IMR-90 (cell line): ENCODE measurements around the gene NKG7. TPM values are rescaled to one million over a fixed set of nuclear protein-coding genes. Genes with fewer than 3 reads are reported as not detected.

Experiments used
- ATAC-seq: fragments of 200-7000 bp; cut with Tn5 transposase; 2 replicates; pipeline ENCODE4 v1.9.1; 2020; ENCODE audit warnings: low read depth, mild to moderate bottlenecking, moderate library complexity
- BruUV-seq: library from RNA; stranded (reverse); fragments of 400-500 nt; replicated peaks from 2 replicates; lab custom pipeline; 2021; lab: Mats Ljungman, UMichigan
- CTCF ChIA-PET: fragments of 300-600 bp; formaldehyde crosslinking; extraction: SDS; loops from one replicate; lab custom pipeline; 2021; ENCODE audit warnings: antibody characterized with exemption; lab: Yijun Ruan, JAX
- POLR2A ChIA-PET: fragments of 300-600 bp; sonication (Branson Sonifier 250); formaldehyde crosslinking; loops from one replicate; lab custom pipeline; 2022; ENCODE audit warnings: antibody characterized with exemption; ENCODE audit not compliant: unreplicated experiment; lab: Charles Lee
- DNase-seq: peaks from one replicate; pipeline ENCODE4 v3.0.0; 2013
- H2AFZ ChIP-seq: replicated peaks from 2 replicates; pipeline ENCODE3; 2013; ENCODE audit warnings: low read length, mild to moderate bottlenecking; ENCODE audit not compliant: poor library complexity
- H2AK5ac ChIP-seq: 2 replicates; pipeline ENCODE4 v1.6.1; 2013; ENCODE audit warnings: low read depth, low read length, inconsistent platforms
- H2AK9ac ChIP-seq: replicated peaks from 2 replicates; pipeline ENCODE3; 2013; ENCODE audit warnings: mild to moderate bottlenecking, low read depth, low read length, moderate library complexity; ENCODE audit not compliant: poor library complexity
- H2BK120ac ChIP-seq: 2 replicates; pipeline ENCODE4 v1.6.1; 2013; ENCODE audit warnings: low read depth, low read length, inconsistent platforms
- H2BK15ac ChIP-seq: 3 replicates; pipeline ENCODE4 v1.6.1; 2013; ENCODE audit warnings: low read depth, low read length, inconsistent platforms
- H2BK20ac ChIP-seq: 2 replicates; pipeline ENCODE4 v1.6.1; 2013; ENCODE audit warnings: low read depth, mild to moderate bottlenecking, inconsistent platforms, low read length, moderate library complexity
- H2BK5ac ChIP-seq: 2 replicates; pipeline ENCODE4 v1.6.1; 2013; ENCODE audit warnings: mild to moderate bottlenecking, low read depth, low read length, inconsistent platforms; ENCODE audit not compliant: poor library complexity, severe bottlenecking
- H3K14ac ChIP-seq: replicated peaks from 2 replicates; pipeline ENCODE4 v1.6.1; 2013; ENCODE audit warnings: low read depth, low read length, inconsistent platforms
- H3K18ac ChIP-seq: 2 replicates; pipeline ENCODE4 v1.6.1; 2013; ENCODE audit warnings: low read depth, low read length, control low read depth
- H3K23ac ChIP-seq: 2 replicates; pipeline ENCODE4 v1.6.1; 2013; ENCODE audit warnings: low read depth, low read length, inconsistent platforms
- H3K27ac ChIP-seq: 2 replicates; pipeline ENCODE4 v1.5.1; 2013; ENCODE audit warnings: mild to moderate bottlenecking, control low read depth, low read length; ENCODE audit not compliant: insufficient read depth
- H3K27me3 ChIP-seq: 2 replicates; pipeline ENCODE4 v1.6.1; 2013; ENCODE audit warnings: low read length; ENCODE audit not compliant: control insufficient read depth, insufficient read depth
- H3K36me3 ChIP-seq: 2 replicates; pipeline ENCODE4 v1.6.1; 2013; ENCODE audit warnings: low read length, mixed read lengths; ENCODE audit not compliant: control insufficient read depth, insufficient read depth
- H3K4ac ChIP-seq: 2 replicates; pipeline ENCODE4 v1.6.1; 2013; ENCODE audit warnings: low read depth, low read length, inconsistent platforms
- H3K4me1 ChIP-seq: 2 replicates; pipeline ENCODE4 v1.6.1; 2013; ENCODE audit warnings: low read length, mixed read lengths; ENCODE audit not compliant: control insufficient read depth, insufficient read depth
- H3K4me2 ChIP-seq: 2 replicates; pipeline ENCODE4 v1.6.1; 2013; ENCODE audit warnings: low read depth, mild to moderate bottlenecking, control low read depth, low read length, moderate library complexity
- H3K4me3 ChIP-seq: 2 replicates; pipeline ENCODE4 v1.5.1; 2013; ENCODE audit warnings: low read depth, mild to moderate bottlenecking, control low read depth, low read length, moderate library complexity; ENCODE audit not compliant: insufficient read depth
- H3K56ac ChIP-seq: 2 replicates; pipeline ENCODE4 v1.6.1; 2013; ENCODE audit warnings: low read length, inconsistent platforms; ENCODE audit not compliant: insufficient read depth; ENCODE audit errors: extremely low read depth
- H3K79me1 ChIP-seq, 2 experiments: 2 replicates each; pipeline ENCODE4 v1.6.1; 2013; ENCODE audit warnings: low read length in 2 of 2, inconsistent platforms in 1 of 2, low read depth in 1 of 2
- H3K9ac ChIP-seq: 2 replicates; pipeline ENCODE4 v1.6.1; 2013; ENCODE audit warnings: low read depth, low read length, control low read depth
- H3K9me1 ChIP-seq: 2 replicates; pipeline ENCODE4 v1.6.1; 2013; ENCODE audit warnings: low read length, inconsistent platforms; ENCODE audit not compliant: insufficient read depth
- H3K9me3 ChIP-seq: 2 replicates; pipeline ENCODE4 v1.6.1; 2013; ENCODE audit warnings: low read length; ENCODE audit not compliant: control insufficient read depth, insufficient read depth
- H4K20me1 ChIP-seq: 2 replicates; pipeline ENCODE4 v1.6.1; 2013; ENCODE audit warnings: low read length, inconsistent platforms; ENCODE audit not compliant: insufficient read depth
- H4K5ac ChIP-seq: 2 replicates; pipeline ENCODE4 v1.6.1; 2013; ENCODE audit warnings: mild to moderate bottlenecking, low read depth, low read length, control low read depth
- H4K8ac ChIP-seq, 2 experiments: 2 replicates each; pipeline ENCODE4 v1.6.1; 2013; ENCODE audit warnings: low read depth in 2 of 2, low read length in 2 of 2, control low read depth in 1 of 2, inconsistent platforms in 1 of 2
- H4K91ac ChIP-seq: 2 replicates; pipeline ENCODE4 v1.6.1; 2013; ENCODE audit warnings: low read depth, low read length, inconsistent platforms; ENCODE audit not compliant: insufficient read depth
- CTCF ChIP-seq: conservative IDR thresholded peaks from 2 replicates; pipeline ENCODE4 v1.5.1; 2012; ENCODE audit warnings: mild to moderate bottlenecking, low read depth, low read length, improper control_type of control experiment
- MAZ ChIP-seq: IDR thresholded peaks from 2 replicates; pipeline ENCODE4 v1.6.1; 2012; ENCODE audit warnings: low read depth, mild to moderate bottlenecking, low read length, improper control_type of control experiment, moderate library complexity, borderline replicate concordance
- MXI1 ChIP-seq: IDR thresholded peaks from 2 replicates; pipeline ENCODE4 v1.6.1; 2012; ENCODE audit warnings: low read depth, mild to moderate bottlenecking, low read length, moderate library complexity, borderline replicate concordance
- POLR2A ChIP-seq: IDR thresholded peaks from 2 replicates; pipeline ENCODE4 v1.6.1; 2012; ENCODE audit warnings: mild to moderate bottlenecking, low read depth, low read length
- RCOR1 ChIP-seq: IDR thresholded peaks from 2 replicates; pipeline ENCODE4 v1.6.1; 2012; ENCODE audit warnings: mild to moderate bottlenecking, low read length, improper control_type of control experiment; ENCODE audit not compliant: insufficient replicate concordance
- WGBS, 2 experiments: methylation state at CpG; one replicate each; pipeline versions ENCODE4 v1.1.5 to v1.1.7; 2013; ENCODE audit warnings: missing lambda C conversion rate in 2 of 2; ENCODE audit not compliant: insufficient read length in 1 of 2; ENCODE audit errors: extremely low coverage in 2 of 2; 5-methylcytosine and 5-hydroxymethylcytosine counted together
- dilution Hi-C: fragments of 300-500 bp; cut with HindIII; formaldehyde crosslinking; loops from one replicate; pipeline ENCODE4 v1.14.3; 2018; ENCODE audit warnings: low sequenced_read_pairs; ENCODE audit not compliant: unreplicated experiment
- in situ Hi-C: fragments of 300-500 bp; cut with MboI; formaldehyde crosslinking; loops from 3 replicates; pipeline ENCODE4 v1.14.3; 2019; ENCODE audit warnings: low sequenced_read_pairs, inconsistent platforms, mixed read lengths
- intact Hi-C: fragments of 100-400 bp; cut with micrococcal nuclease; formaldehyde crosslinking; loops from 2 replicates; pipeline ENCODE4 v1.10.0; 2022
- polyA plus RNA-seq, 3 experiments: library from polyadenylated mRNA; depleted of rRNA; stranded (reverse); fragments of >200 nt; gene quantifications; 2 replicates each; pipeline ENCODE4 v1.2.3, GENCODE V29; 2012; ENCODE audit warnings: low replicate concordance in 1 of 3
- total RNA-seq: library from RNA; depleted of rRNA; stranded (reverse); fragments of >200 nt; gene quantifications from 2 replicates; pipeline ENCODE4 v1.2.3, GENCODE V29; 2012

Gene NKG7
- total and polyA plus RNA-seq, 2 of the 4 experiments (the other 2 are of a cell fraction), result not detected

GRCh38 chr19:51367565-51368365 is 4.7 kb downstream of the NKG7 start:
- peak overlapping the region; percentile 96 for H2BK5ac ChIP-seq
- CTCF ChIA-PET, result no interaction called here
- H3K4me2 ChIP-seq, result peak overlapping the region; percentile 72
- 1% methylated on average over 19 of the region's 64 CpGs; no CpG with 5 or more reads in 1 of the 2 experiments for WGBS, 2 experiments
- no peaks in the 10 kb centered on the region for H3K36me3 ChIP-seq
- peak overlapping the region; percentile 20; the same call in 1 of the 2 replicates for H2BK20ac ChIP-seq
- peak overlapping the region; percentile 70 for H4K5ac ChIP-seq
- peak overlapping the region; percentile 85 to 93 for H4K8ac ChIP-seq
- H4K91ac ChIP-seq, result peak overlapping the region; percentile 69
- peak overlapping the region; percentile 95 for H3K4ac ChIP-seq
- in situ Hi-C loops (no loop called here), intact Hi-C loops (loop anchor here (1.0 kb wide), 1 partner anchor 27 kb away; no protein-coding TSS in a partner anchor), dilution Hi-C loops (no loop called here)
- H3K4me3 ChIP-seq, result peak overlapping the region; percentile 84
- H2AFZ ChIP-seq, result peak overlapping the region; percentile 100
- no peaks in the 10 kb centered on the region for H4K20me1 ChIP-seq
- no TSS peak for BruUV-seq
- H3K9ac ChIP-seq, result peak overlapping the region; percentile 91
- POLR2A ChIA-PET, result interaction anchor here (0.6 to 1.0 kb wide), 3 partner anchors 17 to 321 kb away, joined by 3 to 4 read pairs (median 3); no protein-coding TSS in a partner anchor
- no peaks in the 10 kb centered on the region; the same call in 1 of the 2 replicates for H3K27me3 ChIP-seq
- peak overlapping the region; percentile 95 for H2AK5ac ChIP-seq
- peaks cover 14% of the 10 kb centered on the region for H3K4me1 ChIP-seq
- no peaks in the 10 kb centered on the region for H3K9me3 ChIP-seq
- ATAC-seq, result peak; percentile 90
- H3K18ac ChIP-seq, result peak overlapping the region; percentile 81
- peak overlapping the region; percentile 98 for H2AK9ac ChIP-seq
- H3K9me1 ChIP-seq, result peaks cover 15% of the 10 kb centered on the region
- H2BK120ac ChIP-seq, result peak overlapping the region; percentile 64; the same call in 1 of the 2 replicates
- DNase-seq, result peak; percentile 98
- peak overlapping the region; percentile 78; the same call in 1 of the 2 replicates for H3K23ac ChIP-seq
- H3K14ac ChIP-seq, result peak overlapping the region; percentile 84
- H2BK15ac ChIP-seq, result no peak overlapping the region
- H3K56ac ChIP-seq, result peak overlapping the region; percentile 76
- H3K27ac ChIP-seq, result peak overlapping the region; percentile 97
- TF ChIP-seq MAZ, result peak; percentile 87
- TF ChIP-seq POLR2A, result peak; percentile 57; the same call in 1 of the 2 replicates
- TF ChIP-seq MXI1, result peak; percentile 87
- no peak for TF ChIP-seq RCOR1
- no peak for TF ChIP-seq CTCF
- peaks cover 9 to 39% of the 10 kb centered on the region in 2 experiments; a peak in 3 of 4 replicates for H3K79me1 ChIP-seq
